ENCODE measurements around the gene NUCKS1.

Gene NUCKS1
- total RNA-seq = 171 to 214 (median 191) reads per million in 4 donors

GRCh38 chr1:205750138-205751035 is at the start of gene NUCKS1:
Gene NUCKS1, minus strand, starts transcription at chr1:205750182. Its CDS starts 209 bp downstream, at chr1:205749973.
- peak; percentile 91 to 99 (median 96) for DNase-seq

GRCh38 chr1:205798577-205798976 is 48.6 kb upstream of the NUCKS1 start:
- DNase-seq = no peak

GRCh38 chr1:205797168-205797567 is 47.2 kb upstream of the NUCKS1 start:
- no peak for DNase-seq

GRCh38 chr1:205794011-205794730 is 44.2 kb upstream of the NUCKS1 start:
- DNase-seq = no peak

- DNase-seq = no peak
Observed at GRCh38 chr1:205792961-205793673, 43.1 kb upstream of the NUCKS1 start.

GRCh38 chr1:205792481-205792881 is 42.5 kb upstream of the NUCKS1 start:
- no peak for DNase-seq

GRCh38 chr1:205791568-205792180 is 41.7 kb upstream of the NUCKS1 start:
- DNase-seq = peak in 4 of 5 donors; percentile 37 to 53 (median 46)

GRCh38 chr1:205787287-205787916 is 37.4 kb upstream of the NUCKS1 start:
- no peak for DNase-seq

- no peak for DNase-seq
Observed at GRCh38 chr1:205786601-205787000, 36.6 kb upstream of the NUCKS1 start.

GRCh38 chr1:205785446-205785845 is 35.5 kb upstream of the NUCKS1 start:
- DNase-seq = no peak

- DNase-seq = no peak
Observed at GRCh38 chr1:205783904-205784303, 33.9 kb upstream of the NUCKS1 start.

- DNase-seq = no peak
Observed at GRCh38 chr1:205783433-205783795, 33.4 kb upstream of the NUCKS1 start.

GRCh38 chr1:205782627-205783432 is 32.8 kb upstream of the NUCKS1 start:
- peak in 1 of 5 donors; percentile 73 for DNase-seq

GRCh38 chr1:205780335-205780734 is 30.4 kb upstream of the NUCKS1 start:
- no peak for DNase-seq

GRCh38 chr1:205777994-205778393 is 28.0 kb upstream of the NUCKS1 start:
- DNase-seq = no peak

GRCh38 chr1:205775717-205776056 is 25.7 kb upstream of the NUCKS1 start:
- DNase-seq = no peak

- peak; percentile 68 to 91 (median 81) for DNase-seq
Observed at GRCh38 chr1:205775015-205775716, 25.2 kb upstream of the NUCKS1 start, which contains the start of gene RAB29. Gene RAB29, minus strand, starts transcription at chr1:205775482. Its CDS starts 526 bp downstream, at chr1:205774956.

- DNase-seq = peak; percentile 25 to 41 (median 34)
Observed at GRCh38 chr1:205774198-205775014, 24.4 kb upstream of the NUCKS1 start.

- DNase-seq = peak in 1 of 5 donors; percentile 34
Observed at GRCh38 chr1:205772607-205773032, 22.6 kb upstream of the NUCKS1 start.

GRCh38 chr1:205770618-205771017 is 20.6 kb upstream of the NUCKS1 start:
- no peak for DNase-seq

Measured in T-helper 1 cell (primary cell).